HG03196 (cell line): ENCODE measurements around the gene SHROOM3.

Experiments used
- ATAC-seq: cut with Tn5 transposase; IDR thresholded peaks from one replicate; pipeline ENCODE4 v1.9.1; 2021; ENCODE audit not compliant: unreplicated experiment

The SHROOM3 gene

DNA sequence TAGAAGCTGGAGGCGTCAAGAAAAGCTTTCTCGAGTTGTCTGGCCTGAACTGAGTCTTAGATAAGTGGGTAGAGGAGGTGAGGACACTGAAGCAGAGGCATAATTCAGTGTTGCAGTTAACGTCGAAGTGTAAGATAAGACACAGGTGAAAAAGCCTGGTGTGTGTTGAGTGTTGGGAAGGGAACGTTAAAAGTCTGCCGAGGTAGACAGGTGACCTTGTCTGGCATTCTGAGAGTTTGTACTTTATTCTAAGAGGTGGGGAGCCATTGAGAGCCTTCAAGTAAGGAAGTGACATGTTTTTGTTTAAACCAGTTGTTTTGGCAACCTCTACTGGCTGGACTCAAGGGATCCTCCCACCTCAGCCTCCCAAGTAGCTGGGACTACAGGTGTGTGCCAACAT lies 219.1 kb downstream of the SHROOM3 start:
- no peak for ATAC-seq

DNA sequence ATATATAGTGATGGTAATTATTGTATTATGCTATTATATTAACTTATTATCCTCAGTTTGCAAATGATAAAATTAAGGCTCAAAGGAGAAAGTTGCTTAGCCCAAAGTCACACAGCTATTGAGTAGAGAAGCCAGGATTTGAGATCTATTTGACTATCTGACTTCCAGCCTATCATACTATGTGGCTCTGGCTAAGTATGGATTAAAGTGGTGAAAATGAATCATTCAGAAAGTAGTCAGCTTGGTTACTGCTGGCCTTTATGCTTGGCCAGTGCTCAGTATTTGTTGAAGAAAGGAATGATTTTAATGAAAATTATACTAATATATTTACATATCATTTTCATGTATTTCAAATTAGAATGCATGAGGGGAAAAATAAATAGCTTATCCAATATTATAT lies 219.8 kb downstream of the SHROOM3 start:
- no peak for ATAC-seq

DNA sequence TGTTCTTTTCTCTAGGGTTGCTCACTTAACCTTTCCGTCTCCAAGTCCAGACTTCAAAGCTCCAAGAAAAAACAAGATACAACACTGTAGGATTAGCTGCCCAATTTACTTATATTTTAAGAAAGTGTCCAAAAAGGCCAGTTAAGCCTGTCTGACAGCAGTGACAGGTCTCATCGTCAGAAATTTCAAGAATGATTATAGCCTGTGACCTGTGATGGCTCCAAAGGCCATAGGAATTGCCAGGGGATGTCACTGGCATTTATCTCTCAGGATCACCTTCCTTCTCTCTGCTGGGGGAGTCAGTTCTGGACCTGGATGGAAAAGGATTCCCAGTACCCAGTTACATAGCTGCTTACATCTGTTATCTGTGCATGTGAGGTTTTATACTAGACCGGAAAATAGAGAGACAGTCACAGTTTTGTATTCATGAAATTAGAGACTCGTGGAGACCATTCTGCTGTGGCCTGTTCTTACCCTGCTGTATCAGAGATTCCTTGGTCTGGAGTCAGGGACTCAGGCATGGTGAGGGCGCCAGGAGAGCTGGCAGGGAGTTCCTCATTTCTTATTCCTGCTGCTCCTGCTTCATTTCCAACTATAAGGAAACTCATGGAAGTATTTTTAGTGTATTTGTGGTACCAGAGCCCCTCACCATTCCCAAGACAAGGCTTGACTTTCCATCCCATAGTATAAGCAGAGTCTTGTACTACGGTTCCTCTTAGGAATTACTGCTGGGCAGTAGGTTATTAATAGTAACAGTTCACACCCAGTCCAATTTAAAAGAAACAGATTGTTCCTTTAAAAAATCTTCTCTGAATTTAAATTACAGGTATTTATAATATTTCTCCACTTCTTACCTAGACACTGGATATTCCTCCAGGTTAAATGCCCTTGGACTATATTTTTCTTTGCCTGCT lies 220.8 kb downstream of the SHROOM3 start:
- no peak for ATAC-seq

DNA sequence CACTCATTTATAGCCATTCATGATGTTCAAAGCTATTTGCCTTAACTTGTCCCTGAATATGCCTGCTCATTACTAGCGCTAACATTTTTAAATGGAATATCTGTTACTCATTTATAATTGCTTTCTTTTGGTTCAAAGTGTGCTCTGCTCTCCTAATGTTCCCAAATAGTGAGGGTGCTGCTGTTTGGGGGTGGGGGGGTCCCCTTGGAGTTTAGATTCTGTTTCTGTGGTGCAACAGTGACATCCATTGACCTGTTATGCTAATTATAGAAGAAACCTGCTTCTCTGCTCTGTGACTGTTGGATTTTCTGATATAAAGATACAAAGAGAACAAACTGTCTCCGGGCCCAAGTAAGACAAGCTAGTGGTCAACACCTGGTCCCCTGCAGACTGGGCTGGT lies 222.4 kb downstream of the SHROOM3 start:
- no peak for ATAC-seq

- peak; percentile 49 for ATAC-seq
Measured at GRCh38 chr4:76658231-76659102, 223.4 kb downstream of the SHROOM3 start.

DNA sequence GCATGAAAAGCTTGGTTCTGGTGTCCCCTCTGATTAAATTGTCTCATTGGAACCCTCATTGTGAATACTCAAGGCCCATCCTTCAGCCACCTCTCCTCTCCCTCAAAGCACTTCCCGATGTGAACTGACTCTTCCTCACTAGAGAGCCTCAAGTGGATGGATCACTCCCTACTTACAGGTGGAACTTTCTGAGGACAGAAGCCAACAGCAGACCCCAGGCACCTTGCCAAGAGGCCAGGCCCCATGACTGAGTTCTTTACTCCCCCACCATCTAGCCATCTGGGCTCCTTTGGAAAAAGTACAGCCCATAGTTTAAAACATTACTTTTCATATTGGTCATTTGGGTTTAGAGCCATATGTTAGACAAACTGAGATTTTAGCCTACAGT lies 224.1 kb downstream of the SHROOM3 start:
- peak; percentile 4 for ATAC-seq

GRCh38 chr4:76663824-76664223 lies 228.8 kb downstream of the SHROOM3 start:
- no peak for ATAC-seq

DNA sequence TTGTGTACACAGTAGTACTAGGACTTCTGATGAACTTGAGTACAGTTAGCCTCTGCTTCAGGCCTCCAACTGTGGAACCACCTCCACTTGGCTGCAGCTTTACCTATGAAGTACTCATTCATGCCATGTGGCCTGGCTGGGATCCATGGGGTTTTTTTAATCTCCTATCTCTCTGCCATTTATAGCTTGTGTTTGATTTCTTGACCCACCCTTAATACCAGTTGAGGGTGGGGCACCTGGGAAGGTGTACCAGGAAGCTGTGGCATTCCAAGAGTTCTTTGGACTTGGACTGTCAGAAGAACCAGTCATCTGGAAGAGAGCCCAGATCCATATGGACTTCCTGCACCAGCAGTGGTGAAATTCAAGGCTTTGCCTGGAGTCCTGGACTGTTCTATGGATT lies 230.1 kb downstream of the SHROOM3 start:
- no peak for ATAC-seq

- no peak for ATAC-seq
Measured at GRCh38 chr4:76665721-76666120, 230.7 kb downstream of the SHROOM3 start.

GRCh38 chr4:76666944-76667532 lies 232.0 kb downstream of the SHROOM3 start:
- ATAC-seq: peak; percentile 81

DNA sequence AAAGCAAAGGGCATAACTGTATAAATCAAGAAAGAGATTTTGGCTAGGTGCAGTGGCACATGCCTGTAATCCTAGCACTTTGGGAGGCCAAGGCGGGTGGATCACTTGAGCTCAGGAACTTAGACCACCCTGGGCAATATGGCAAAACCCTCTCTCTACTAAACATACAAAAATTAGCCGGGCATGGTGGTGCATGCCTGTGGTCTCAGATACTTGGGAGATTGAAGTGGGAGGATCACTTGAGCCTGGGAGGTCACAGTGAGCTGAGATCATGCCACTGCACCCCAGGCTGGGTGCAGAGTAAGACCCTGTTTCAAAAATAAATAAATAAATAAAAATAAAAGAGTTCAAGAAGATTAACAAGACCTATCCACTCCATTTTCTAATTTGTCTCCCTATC lies 235.6 kb downstream of the SHROOM3 start:
- ATAC-seq: no peak

GRCh38 chr4:76673362-76673761 lies 238.3 kb downstream of the SHROOM3 start:
- no peak for ATAC-seq

- no peak for ATAC-seq
Measured at GRCh38 chr4:76674983-76675382, 240.0 kb downstream of the SHROOM3 start.

DNA sequence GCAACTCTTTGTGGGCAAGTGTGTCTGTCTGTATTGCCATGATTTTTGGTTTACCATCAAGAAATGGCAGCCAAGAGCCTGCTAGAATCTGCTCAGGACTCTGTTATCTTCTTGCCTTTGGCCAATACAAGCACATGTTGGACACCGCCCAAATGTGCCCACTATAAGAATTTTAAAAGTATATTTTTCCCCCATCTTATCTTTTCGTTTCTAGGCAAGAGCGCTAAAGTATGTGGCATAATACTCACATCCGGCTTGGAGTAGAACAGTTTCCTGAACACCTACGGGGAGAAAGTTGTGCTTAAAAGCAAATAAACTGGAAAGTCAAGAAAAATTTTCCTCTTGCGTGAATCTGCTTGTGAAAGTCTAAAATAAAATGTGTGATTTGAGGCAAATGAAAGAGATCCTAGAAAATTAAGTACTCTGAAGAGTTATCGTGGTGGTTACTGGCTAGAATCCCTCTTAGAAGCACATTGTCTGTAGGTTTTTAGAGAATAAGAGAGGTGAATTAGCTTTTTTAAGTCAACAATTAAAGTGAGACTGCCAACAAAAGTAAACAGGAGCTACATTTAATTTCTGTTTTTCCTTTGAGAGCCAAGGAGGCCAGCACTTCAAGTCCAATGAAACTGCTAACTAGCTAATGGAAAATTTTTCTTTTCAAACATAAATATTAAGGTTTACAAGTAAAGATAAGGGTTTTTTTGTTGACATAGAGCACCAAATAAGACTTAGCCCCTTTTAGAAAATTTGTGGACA lies 242.7 kb downstream of the SHROOM3 start:
- ATAC-seq: no peak

DNA sequence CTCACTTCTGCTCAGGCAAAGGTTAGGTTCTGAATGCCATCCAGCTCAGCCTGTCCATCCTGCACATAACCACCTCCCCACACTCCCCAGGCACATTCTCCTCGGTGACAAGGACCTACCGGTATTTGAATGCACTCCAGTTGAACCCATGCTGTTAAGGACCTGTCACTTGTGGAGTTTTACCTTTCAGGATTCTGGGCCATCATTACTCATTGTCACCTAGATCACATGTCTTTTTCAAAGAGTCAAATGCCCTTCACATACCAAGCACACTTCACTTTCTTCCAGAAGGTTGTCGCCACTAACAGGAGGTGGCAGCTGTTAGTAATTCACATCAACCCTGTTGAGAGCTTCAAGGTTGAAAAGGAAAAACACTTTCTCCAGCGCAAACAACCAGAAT lies 244.7 kb downstream of the SHROOM3 start:
- ATAC-seq: no peak

- no peak for ATAC-seq
Measured at GRCh38 chr4:76680952-76681351, 245.9 kb downstream of the SHROOM3 start.

DNA sequence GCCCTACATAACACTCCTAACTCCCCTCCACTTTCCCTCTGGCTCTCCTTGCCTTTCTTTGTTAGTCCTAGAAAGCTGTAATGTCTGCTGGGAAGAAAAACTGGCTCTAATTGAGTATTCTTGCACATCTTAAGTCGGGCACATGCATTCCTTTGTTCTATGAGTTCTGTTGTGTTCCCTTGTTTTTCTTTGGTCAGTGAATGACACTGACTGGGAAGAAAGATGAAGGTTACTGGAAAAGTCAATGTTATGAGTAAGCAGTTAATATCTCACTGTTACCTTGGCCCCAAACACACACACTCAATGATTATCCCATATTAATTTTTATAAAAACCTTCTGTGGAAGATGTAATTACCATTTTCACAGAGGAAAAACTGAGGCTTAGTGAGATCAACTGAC lies 247.0 kb downstream of the SHROOM3 start:
- ATAC-seq: no peak

DNA sequence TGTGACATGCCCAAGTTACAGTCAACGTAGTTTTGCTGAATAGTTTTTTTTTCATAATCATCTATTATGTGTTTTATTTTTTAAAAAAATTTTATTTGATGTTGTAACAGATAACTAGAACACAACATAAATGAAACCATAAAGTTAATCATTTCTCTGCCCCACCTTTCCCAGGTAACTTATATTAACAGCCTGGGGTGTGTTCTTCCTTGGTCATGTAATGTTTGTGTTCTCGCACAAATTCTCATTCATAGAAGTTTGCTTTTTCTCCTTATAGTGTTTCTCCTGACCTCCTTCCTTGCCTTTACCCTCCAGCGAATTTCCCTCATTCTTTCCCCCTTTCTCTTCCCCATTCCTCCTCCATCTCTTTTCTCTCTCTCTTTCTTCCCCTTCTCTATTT lies 248.1 kb downstream of the SHROOM3 start:
- ATAC-seq: no peak

- ATAC-seq: no peak
Measured at GRCh38 chr4:76687746-76688448, 252.9 kb downstream of the SHROOM3 start.

GRCh38 chr4:76688619-76689144 lies 253.7 kb downstream of the SHROOM3 start:
- ATAC-seq: no peak
